OCI-LY7 (cell line): Measurements from ENCODE around the gene TMEM247.

Experiments
- EZH2phosphoT487 ChIP-seq: fragments of 200-600 bp; sonication (generic); IDR thresholded peaks from 2 replicates; pipeline ENCODE4 v1.6.1; 2018; ENCODE audit warnings: low read depth, borderline replicate concordance, mild to moderate bottlenecking, mixed run types, antibody characterized with exemption, low read length, moderate library complexity, mixed read lengths
- TF ChIP-seq, protein P1 (sequence below): fragments of 200-600 bp; sonication (generic); conservative IDR thresholded peaks from 2 replicates; pipeline ENCODE4 v1.5.1; 2014; ENCODE audit warnings: mild to moderate bottlenecking, antibody characterized with exemption, low read length, moderate library complexity, mixed read lengths

DNA sequence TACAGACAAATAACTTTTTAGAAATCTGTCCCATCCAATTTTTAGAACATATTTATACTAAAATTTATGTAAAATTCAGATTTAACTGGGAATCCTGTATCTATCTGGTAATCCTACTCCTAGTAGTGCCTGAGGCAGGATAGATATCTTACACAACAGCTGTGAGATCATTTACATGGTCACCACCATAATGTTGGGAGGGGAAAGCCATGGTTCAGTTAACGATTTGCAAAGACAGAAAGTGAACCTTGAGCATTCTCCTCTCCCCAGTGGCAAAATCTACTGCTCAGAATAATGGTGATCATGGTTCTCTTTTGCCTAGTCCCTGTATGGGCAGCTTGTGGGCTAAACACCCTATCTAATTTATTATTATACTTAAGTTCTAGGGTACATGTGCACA lies 7.7 kb upstream of the TMEM247 start:
- TF ChIP-seq, protein P1, sequence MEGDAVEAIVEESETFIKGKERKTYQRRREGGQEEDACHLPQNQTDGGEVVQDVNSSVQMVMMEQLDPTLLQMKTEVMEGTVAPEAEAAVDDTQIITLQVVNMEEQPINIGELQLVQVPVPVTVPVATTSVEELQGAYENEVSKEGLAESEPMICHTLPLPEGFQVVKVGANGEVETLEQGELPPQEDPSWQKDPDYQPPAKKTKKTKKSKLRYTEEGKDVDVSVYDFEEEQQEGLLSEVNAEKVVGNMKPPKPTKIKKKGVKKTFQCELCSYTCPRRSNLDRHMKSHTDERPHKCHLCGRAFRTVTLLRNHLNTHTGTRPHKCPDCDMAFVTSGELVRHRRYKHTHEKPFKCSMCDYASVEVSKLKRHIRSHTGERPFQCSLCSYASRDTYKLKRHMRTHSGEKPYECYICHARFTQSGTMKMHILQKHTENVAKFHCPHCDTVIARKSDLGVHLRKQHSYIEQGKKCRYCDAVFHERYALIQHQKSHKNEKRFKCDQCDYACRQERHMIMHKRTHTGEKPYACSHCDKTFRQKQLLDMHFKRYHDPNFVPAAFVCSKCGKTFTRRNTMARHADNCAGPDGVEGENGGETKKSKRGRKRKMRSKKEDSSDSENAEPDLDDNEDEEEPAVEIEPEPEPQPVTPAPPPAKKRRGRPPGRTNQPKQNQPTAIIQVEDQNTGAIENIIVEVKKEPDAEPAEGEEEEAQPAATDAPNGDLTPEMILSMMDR: no peak
- TF ChIP-seq EZH2phosphoT487: no peak
